ENCODE data around the gene AUH.

DNA sequence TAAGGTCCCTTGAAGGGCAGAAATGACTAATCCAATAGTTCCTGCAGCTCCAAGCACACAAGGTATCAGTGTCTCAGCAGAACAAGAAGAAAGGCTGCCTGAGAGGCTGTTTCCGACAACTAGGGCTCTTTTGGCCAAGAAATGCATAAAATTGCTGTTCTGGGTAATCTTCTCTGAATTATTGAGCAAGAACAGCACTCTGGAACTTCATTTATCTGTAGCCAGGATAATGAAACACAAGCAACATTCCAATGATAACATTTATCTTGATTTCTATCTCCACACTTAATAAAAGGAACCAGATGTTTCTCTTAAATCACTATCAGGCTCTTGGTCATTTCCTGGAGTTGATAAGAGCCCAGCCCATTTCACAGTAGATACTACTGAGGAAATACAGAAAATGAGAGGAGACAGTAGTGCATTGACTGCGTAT, 17.0 kb upstream of the AUH start:
- TF ChIP-seq, protein P1, sequence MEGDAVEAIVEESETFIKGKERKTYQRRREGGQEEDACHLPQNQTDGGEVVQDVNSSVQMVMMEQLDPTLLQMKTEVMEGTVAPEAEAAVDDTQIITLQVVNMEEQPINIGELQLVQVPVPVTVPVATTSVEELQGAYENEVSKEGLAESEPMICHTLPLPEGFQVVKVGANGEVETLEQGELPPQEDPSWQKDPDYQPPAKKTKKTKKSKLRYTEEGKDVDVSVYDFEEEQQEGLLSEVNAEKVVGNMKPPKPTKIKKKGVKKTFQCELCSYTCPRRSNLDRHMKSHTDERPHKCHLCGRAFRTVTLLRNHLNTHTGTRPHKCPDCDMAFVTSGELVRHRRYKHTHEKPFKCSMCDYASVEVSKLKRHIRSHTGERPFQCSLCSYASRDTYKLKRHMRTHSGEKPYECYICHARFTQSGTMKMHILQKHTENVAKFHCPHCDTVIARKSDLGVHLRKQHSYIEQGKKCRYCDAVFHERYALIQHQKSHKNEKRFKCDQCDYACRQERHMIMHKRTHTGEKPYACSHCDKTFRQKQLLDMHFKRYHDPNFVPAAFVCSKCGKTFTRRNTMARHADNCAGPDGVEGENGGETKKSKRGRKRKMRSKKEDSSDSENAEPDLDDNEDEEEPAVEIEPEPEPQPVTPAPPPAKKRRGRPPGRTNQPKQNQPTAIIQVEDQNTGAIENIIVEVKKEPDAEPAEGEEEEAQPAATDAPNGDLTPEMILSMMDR (IDR thresholded peaks at IDR 0.05) = no peak
- no peak for TF ChIP-seq POLR2A (IDR thresholded peaks at IDR 0.05)

All from gastroesophageal sphincter (tissue), 3 donors.